ENCODE measurements around the gene DHRS3. TPM values are rescaled to one million over a fixed set of nuclear protein-coding genes. Genes with fewer than 3 reads are reported as not detected.

The DHRS3 gene
- total RNA-seq, 1 experiment from 2014 or later, result 87.0 TPM

DNA sequence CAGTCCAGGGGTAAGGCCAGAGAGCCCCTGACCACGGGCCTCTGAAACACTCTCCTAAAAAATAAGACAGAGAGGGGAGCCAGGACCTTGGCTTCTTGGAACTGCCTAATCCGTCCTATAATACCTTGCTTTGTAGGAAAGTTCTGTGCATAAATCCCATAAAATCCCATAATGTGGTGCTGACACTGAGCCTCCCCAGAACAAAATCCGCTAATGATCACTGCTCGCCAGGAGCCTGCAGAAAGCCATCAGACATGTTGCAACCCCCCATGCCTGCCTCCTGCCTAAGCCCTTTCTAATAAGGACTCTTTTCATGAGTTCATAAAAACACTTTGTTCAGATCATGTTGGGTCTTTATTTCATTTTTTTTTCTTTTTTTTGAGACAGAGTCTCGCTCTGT is 9.3 kb upstream of the DHRS3 start:
- H3K27ac ChIP-seq (ENCODE audit: low read depth, low read length), result no peak overlapping the region
- H3K4me3 ChIP-seq (replicated peaks in 1 of 2; ENCODE audit: low read depth in 1 of 2, low read length in 2 of 2), result no peak overlapping the region
- no TSS peak for BruUV-seq (replicated peaks)
- H3K36me3 ChIP-seq (ENCODE audit: control insufficient read depth in 1 of 2, insufficient read depth in 2 of 2, low read length in 2 of 2), result no peaks in the 10 kb centered on the region
- RAD21 ChIA-PET (ENCODE audit: low non-redundant PET in 1 of 2, low total read pairs in 2 of 2, uncharacterized antibody in 2 of 2, unreplicated experiment in 2 of 2), result no interaction called here
- H3K4me1 ChIP-seq (ENCODE audit: control insufficient read depth in 1 of 2, insufficient read depth in 2 of 2, low read length in 2 of 2), result no peaks in the 10 kb centered on the region
- no peak overlapping the region for H2AFZ ChIP-seq (ENCODE audit: low read depth, low read length, poor library complexity, severe bottlenecking)
- no peaks in the 10 kb centered on the region for H4K20me1 ChIP-seq (ENCODE audit: insufficient read depth)
- H3K9me2 ChIP-seq (ENCODE audit: insufficient read depth), result no peaks in the 10 kb centered on the region
- no peak for ATAC-seq
- POLR2A ChIA-PET, result no interaction called here
- no peak for DNase-seq (ENCODE audit: low read depth, low spot score)
- intact Hi-C loops (cut with micrococcal nuclease), result no loop called here
- H3K79me2 ChIP-seq (ENCODE audit: insufficient read depth, low read length), result no peaks in the 10 kb centered on the region
- TF ChIP-seq SIN3A (IDR thresholded peaks at IDR 0.05; ENCODE audit: low read depth) (no peak), SP1 (IDR thresholded peaks at IDR 0.05; ENCODE audit: low read depth) (no peak), POLR2AphosphoS5 (IDR thresholded peaks at IDR 0.05; ENCODE audit: low read depth, low read length) (no peak), SRF (IDR thresholded peaks at IDR 0.05; ENCODE audit: low read depth) (no peak), MAX (IDR thresholded peaks at IDR 0.05) (no peak), RAD21 (IDR thresholded peaks at IDR 0.05; ENCODE audit: low read depth) (no peak), ZNF274 (IDR thresholded peaks at IDR 0.05; ENCODE audit: low read depth, low read length) (no peak), CBX3 (IDR thresholded peaks at IDR 0.05; ENCODE audit: low read depth) (no peak), YY1 (IDR thresholded peaks at IDR 0.05; ENCODE audit: extremely low read depth, insufficient replicate concordance, low read depth, low read length) (no peak), CTCF (IDR thresholded peaks at IDR 0.05 in 2 of 3, conservative IDR thresholded peaks at IDR 0.05 in 1 of 3; ENCODE audit: borderline replicate concordance in 1 of 3, insufficient read depth in 1 of 3, low read depth in 2 of 3, low read length in 2 of 3) (no peak), TCF7L2 (IDR thresholded peaks at IDR 0.05; ENCODE audit: borderline replicate concordance, extremely low read depth, insufficient read depth, insufficient read length) (no peak)
- H3K27me3 ChIP-seq (ENCODE audit: insufficient read depth, low read length), result no peaks in the 10 kb centered on the region
- CTCF ChIA-PET, result no interaction called here
- H3K4me2 ChIP-seq (ENCODE audit: low read length), result no peak overlapping the region
- no peak overlapping the region for H3K9ac ChIP-seq (ENCODE audit: low read length)
- H3K9me3 ChIP-seq (ENCODE audit: control insufficient read depth in 1 of 2, insufficient read depth in 1 of 2, low read depth in 1 of 2, low read length in 2 of 2), result no peaks in the 10 kb centered on the region

All from HCT116 (cell line).